SK-N-SH (cell line): ENCODE results near the gene KRTAP22-1.

Experiments used
- CTCF ChIP-seq: fragments of 200-600 bp; sonication (generic); IDR thresholded peaks from 2 replicates; pipeline ENCODE4 v1.6.1; 2017; ENCODE audit warnings: antibody characterized with exemption, mild to moderate bottlenecking, moderate library complexity
- POLR2AphosphoS5 ChIP-seq: IDR thresholded peaks from 2 replicates; pipeline ENCODE4 v1.6.1; 2012; ENCODE audit warnings: low read depth, low read length
- RFX5 ChIP-seq: IDR thresholded peaks from 2 replicates; pipeline ENCODE4 v1.6.1; 2012; ENCODE audit warnings: mild to moderate bottlenecking, improper control_type of control experiment, low read length

GRCh38 chr21:30634906-30635305 is 34.0 kb downstream of the KRTAP22-1 start, which contains the start of gene KRTAP20-2:
- TF ChIP-seq RFX5 (no peak), POLR2AphosphoS5 (no peak), CTCF (no peak)
